HG02759 (cell line): ENCODE data around the gene OR4F6.

Source experiments
- ATAC-seq: cut with Tn5 transposase; IDR thresholded peaks from one replicate; pipeline ENCODE4 v1.9.1; 2021; ENCODE audit warnings: mild to moderate bottlenecking, moderate library complexity; ENCODE audit not compliant: unreplicated experiment

Gene OR4F6

DNA sequence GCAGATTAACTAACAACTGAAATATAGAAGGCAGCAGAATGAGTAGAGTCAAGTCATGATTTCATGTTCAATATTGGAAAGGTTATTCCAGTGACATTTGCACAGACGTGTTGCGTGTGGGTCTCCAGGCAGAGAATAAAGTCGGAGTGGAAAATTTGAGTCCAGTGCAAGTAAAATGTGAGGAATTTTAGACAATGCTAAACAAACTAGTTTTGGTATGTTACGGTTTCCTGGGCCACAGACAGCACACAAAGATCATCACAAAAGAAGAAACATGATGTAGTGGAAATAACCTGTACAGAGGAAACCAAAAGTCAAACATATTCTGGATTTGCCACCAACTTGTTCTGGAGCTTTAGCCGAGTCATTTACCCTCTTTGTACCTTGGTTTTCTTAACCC lies 367 bp downstream of the OR4F6 start:
- ATAC-seq, result no peak

DNA sequence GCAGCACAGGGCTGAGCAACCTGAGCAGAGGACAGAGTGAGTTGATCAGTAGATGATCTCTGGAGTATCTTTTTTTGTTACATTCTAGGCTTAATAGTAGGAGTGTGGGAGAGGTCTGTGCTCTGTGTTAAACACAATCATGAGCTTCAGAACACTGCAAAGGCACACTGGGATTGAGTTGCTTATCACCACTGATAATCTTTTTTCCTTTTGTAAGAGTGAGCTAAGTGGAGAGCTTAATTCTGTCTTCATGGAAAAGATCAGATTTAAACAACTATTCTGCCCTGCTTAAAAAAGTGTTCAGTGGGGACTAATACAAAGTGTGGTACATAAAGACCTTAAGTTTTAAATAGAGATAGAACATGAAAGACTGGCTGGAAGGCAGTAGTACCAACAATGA lies 1.1 kb downstream of the OR4F6 start:
- no peak for ATAC-seq

DNA sequence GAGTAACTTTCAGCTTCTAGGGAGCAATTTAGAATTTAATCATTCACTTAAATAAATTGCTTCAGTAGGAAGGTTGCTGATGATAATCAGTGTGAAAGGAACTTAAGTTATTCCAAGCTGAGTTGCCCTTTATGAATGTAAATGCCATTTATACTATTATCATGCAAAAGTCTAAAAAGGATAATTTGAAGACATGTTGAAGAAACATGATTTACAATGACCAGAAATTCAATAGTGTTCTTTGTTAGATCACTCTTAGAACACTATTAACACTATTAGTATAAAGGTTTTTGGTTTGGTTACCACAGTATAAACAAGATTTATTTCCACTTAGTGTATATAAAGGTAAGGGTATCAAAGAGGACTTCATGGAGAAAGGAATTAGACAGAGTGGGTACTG lies 1.6 kb downstream of the OR4F6 start:
- no peak for ATAC-seq

- no peak for ATAC-seq
These were observed 2.5 kb downstream of the OR4F6 start for GRCh38 chr15:101805605-101806345.

DNA sequence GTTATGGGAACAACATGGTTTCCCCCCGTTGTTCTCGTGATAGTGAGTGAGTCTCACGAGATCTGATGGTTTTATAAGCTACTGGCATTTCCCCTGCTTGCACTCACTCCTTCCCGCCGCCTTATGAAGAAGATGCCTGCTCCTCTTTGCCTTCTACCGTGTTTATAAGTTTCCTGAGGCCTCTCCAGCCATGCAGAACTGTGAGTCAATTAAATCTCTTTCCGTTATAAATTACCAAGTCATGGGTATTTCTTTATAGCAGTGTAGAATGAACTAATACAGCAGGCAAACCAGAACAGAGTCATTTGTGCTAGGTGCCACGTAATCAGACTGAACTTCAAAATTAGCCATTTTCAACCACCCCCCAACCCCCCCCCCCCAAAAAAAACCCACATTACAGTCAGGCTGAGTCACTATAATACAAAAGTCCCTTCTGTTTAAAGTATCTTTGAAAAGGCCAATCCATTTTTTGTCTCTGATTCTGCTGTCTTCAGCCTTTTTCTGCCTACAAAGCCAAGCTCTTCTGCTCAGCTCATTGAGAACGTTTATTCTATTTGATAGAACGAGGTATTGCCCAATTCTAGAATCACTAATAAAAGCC lies 4.1 kb downstream of the OR4F6 start:
- no peak for ATAC-seq

GRCh38 chr15:101808201-101808600 lies 4.9 kb downstream of the OR4F6 start:
- no peak for ATAC-seq

DNA sequence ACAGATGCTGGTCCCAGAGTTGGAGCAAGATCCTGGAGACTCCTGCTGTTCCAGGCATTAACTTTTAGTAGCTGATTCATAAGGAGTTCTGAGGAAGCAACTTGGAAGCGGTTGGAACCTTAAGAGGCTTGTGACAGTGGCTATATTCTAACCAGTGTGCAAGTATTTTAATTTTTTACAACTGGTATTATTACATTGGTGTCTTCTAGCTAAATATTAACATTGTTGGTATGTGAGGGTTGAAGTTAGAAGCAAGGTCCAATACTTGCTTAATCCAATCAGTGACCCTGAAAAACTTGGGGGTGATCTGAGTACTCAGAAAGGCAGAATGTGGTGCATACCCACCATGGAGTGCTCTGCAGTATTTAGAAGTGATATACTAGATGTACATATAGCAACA lies 7.1 kb downstream of the OR4F6 start:
- no peak for ATAC-seq

DNA sequence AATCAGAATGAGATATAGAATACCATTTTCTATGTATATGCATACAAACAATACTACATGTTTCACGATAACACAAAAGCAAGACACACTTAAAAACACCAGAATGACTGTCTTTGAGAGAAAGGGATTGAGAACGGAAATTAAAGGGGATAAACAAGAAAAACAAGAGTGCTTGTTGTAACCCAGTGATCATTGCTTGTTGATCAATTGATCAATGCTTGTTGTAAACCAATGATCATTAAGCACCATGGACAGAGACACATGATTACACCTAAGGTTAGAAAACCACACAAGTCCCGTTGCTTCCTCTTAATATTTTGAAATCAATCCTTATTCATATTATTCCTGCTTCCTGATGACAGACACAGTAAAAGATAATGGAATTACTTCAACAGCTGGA lies 7.6 kb downstream of the OR4F6 start:
- no peak for ATAC-seq

GRCh38 chr15:101811902-101812301 lies 8.6 kb downstream of the OR4F6 start, which contains the start of gene OR4F15:
Gene OR4F15, plus strand, starts transcription at chr15:101812202. Its CDS starts 5,985 bp downstream, at chr15:101818187.
- ATAC-seq, result no peak

DNA sequence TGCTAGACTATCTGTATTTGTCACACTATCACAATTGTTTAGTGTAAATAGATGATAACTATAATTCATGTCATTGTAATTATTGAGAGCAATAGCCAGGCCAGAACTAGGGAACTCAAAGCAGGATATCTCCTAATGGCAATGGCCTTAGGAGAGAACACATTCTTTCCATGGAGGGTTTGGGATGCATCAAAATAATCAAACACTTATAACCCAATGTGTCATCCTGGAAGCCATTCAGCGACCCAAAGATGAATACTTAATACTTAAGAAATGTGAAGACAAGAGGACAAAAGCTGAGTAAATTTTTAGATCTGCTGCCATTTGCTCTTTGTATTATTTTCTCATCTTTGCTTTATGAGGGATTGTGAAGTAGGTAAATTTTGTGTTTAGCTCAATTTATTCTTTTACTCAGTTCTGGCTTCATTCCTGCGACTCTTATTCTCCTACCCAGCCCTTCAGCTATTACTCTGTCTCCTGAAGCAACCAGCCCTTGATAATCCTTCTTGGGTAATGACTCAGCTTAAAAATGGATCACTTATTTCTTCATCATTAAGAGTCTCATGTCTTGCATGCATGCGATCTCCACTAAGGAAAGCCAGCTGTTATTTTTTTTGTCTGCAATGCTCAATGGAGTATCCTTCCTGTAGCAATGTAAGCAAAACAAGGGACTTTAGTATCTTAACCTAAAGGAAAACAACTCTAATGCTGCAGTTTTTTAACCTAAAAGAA lies 10.7 kb downstream of the OR4F6 start:
- no peak for ATAC-seq

DNA sequence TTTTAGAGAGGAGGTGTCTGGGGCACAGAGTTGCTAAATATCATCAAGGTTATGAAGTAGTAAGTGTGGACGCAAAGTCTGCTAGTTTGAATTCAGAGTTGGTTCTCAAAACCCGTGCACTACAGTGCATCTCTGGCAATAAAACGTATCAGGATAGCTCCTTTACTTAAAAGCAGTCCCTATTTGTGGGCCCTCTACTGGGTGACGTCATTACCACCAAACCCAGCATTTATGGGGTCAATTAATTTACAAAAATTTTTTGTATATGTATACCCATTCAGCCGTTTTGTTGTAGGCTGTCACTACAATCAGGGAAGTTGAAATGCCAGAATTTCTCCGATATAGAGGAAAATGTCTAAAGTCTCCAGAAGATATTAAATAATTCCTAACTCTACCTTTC lies 17.5 kb downstream of the OR4F6 start:
- ATAC-seq, result no peak

- no peak for ATAC-seq
These were observed 23.9 kb downstream of the OR4F6 start for GRCh38 chr15:101827257-101827656.

DNA sequence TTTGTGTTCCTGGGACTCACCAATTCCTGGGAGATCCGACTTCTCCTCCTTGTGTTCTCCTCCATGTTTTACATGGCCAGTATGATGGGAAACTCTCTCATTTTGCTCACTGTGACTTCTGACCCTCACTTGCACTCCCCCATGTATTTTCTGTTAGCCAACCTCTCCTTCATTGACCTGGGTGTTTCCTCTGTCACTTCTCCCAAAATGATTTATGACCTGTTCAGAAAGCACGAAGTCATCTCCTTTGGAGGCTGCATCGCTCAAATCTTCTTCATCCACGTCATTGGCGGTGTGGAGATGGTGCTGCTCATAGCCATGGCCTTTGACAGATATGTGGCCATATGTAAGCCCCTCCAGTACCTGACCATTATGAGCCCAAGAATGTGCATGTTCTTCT lies 25.5 kb downstream of the OR4F6 start:
- ATAC-seq, result no peak

DNA sequence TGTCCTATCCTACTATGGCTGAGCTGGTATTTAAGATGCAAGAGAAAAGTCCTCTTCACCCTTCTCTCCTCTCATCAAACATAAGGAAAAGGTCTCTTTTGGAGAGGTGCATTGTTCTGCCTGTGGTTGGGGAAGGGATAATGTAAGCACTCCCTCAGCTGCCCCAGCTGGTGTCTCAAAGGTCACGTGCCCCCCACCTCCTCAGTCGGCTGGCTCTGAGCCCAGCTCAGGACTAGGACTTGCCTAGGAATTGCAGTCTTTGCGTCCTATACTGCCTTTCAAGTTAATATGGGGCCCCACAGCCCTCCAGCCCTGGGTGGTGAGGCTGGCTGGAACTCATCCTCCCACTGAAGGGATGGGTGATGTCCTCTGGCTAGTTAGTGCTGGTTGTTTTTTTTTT lies 38.3 kb downstream of the OR4F6 start:
- ATAC-seq, result no peak

DNA sequence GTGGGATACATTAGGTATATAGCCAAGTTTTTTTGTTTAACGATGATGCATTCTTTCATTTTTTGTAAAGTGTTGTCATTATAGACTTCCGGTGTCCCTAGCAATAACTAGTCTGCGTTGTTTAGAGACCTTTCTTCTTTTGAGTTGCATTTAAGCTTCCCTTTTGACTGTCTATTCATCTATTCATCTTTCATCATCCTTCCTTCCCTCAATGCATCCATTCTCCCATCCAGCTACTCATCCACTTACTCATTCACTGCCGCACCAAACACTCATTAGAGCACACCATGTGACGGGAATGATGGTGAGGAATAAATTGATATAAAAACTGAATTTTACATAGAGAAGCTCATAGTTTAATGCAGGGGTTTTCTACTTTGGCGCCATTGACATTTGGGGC lies 41.6 kb downstream of the OR4F6 start:
- no peak for ATAC-seq

GRCh38 chr15:101852356-101852755 lies 49.0 kb downstream of the OR4F6 start:
- ATAC-seq, result no peak
